OCI-LY7 (cell line): Measurements from ENCODE around the gene KLHL22. TPM values are rescaled to one million over a fixed set of nuclear protein-coding genes. Genes with fewer than 3 reads are reported as not detected.
"Not testable (repeated sequence)": the region's sequence is repeated elsewhere in the genome, so short reads cannot be mapped to it uniquely, and the experiment has no call there.

ENCODE experiments used
- BruUV-seq: library from RNA; stranded (reverse); fragments of 400-500 nt; replicated peaks from 2 replicates; lab custom pipeline; 2021; lab: Mats Ljungman, UMichigan
- CTCF ChIA-PET: fragments of 300-600 bp; sonication (Branson Sonifier 250); formaldehyde crosslinking; loops from one replicate; lab custom pipeline; 2022; ENCODE audit warnings: antibody characterized with exemption; ENCODE audit not compliant: unreplicated experiment; lab: Charles Lee
- POLR2A ChIA-PET: fragments of 300-600 bp; sonication (Branson Sonifier 250); formaldehyde crosslinking; loops from one replicate; lab custom pipeline; 2022; ENCODE audit warnings: antibody characterized with exemption; lab: Charles Lee
- DNase-seq: peaks from one replicate; pipeline ENCODE4 v3.0.0-alpha.2; 2015; ENCODE audit warnings: low spot score
- H2AFZ ChIP-seq: fragments of 200-600 bp; sonication (generic), shearing (Covaris generic); 2 replicates; pipeline ENCODE4 v1.6.1; 2014; ENCODE audit warnings: mild to moderate bottlenecking, antibody characterized with exemption, low read length, moderate library complexity
- H3K27ac ChIP-seq: fragments of 200-600 bp; sonication (generic); 2 replicates; pipeline ENCODE4 v1.5.1; 2014; ENCODE audit warnings: mixed run types, low read depth, mild to moderate bottlenecking, moderate library complexity, low read length, inconsistent platforms; ENCODE audit not compliant: poor library complexity, severe bottlenecking
- H3K36me3 ChIP-seq: fragments of 200-600 bp; sonication (generic); 2 replicates; pipeline ENCODE4 v1.6.1; 2014; ENCODE audit warnings: mild to moderate bottlenecking, antibody characterized with exemption, low read length, moderate library complexity, mixed read lengths; ENCODE audit not compliant: insufficient read depth
- H3K4me1 ChIP-seq: fragments of 200-600 bp; sonication (generic); 2 replicates; pipeline ENCODE4 v1.5.1; 2014; ENCODE audit warnings: mild to moderate bottlenecking, low read length; ENCODE audit not compliant: insufficient read depth, poor library complexity, severe bottlenecking
- H3K4me2 ChIP-seq: fragments of 200-600 bp; sonication (generic); 2 replicates; pipeline ENCODE4 v1.6.1; 2014; ENCODE audit warnings: mild to moderate bottlenecking, low read length
- H3K4me3 ChIP-seq: fragments of 200-600 bp; sonication (generic); 2 replicates; pipeline ENCODE4 v1.5.1; 2014; ENCODE audit warnings: mild to moderate bottlenecking, low read depth, low read length; ENCODE audit not compliant: poor library complexity, severe bottlenecking
- H3K79me2 ChIP-seq: fragments of 200-600 bp; sonication (generic); 2 replicates; pipeline ENCODE4 v1.6.1; 2016; ENCODE audit warnings: low read depth, mild to moderate bottlenecking, low read length, moderate library complexity, mixed read lengths; ENCODE audit not compliant: insufficient read depth
- H3K9me2 ChIP-seq: fragments of 200-600 bp; sonication (generic); 2 replicates; pipeline ENCODE4 v1.6.1; 2016; ENCODE audit warnings: mild to moderate bottlenecking, low read length, mixed read lengths; ENCODE audit not compliant: insufficient read depth
- H3K9me3 ChIP-seq: fragments of 200-600 bp; sonication (generic); 2 replicates; pipeline ENCODE4 v1.6.1; 2014; ENCODE audit warnings: mild to moderate bottlenecking, mixed run types, low read length, mixed read lengths
- H4K20me1 ChIP-seq: fragments of 200-600 bp; sonication (generic); 2 replicates; pipeline ENCODE4 v1.6.1; 2014; ENCODE audit warnings: mild to moderate bottlenecking, antibody characterized with exemption, low read length, moderate library complexity, mixed read lengths; ENCODE audit not compliant: insufficient read depth
- CTCF ChIP-seq: fragments of 200-600 bp; sonication (generic); conservative IDR thresholded peaks from 2 replicates; pipeline ENCODE4 v1.5.1; 2014; ENCODE audit warnings: mild to moderate bottlenecking, antibody characterized with exemption, low read length, moderate library complexity, mixed read lengths
- EZH2phosphoT487 ChIP-seq: fragments of 200-600 bp; sonication (generic); IDR thresholded peaks from 2 replicates; pipeline ENCODE4 v1.6.1; 2018; ENCODE audit warnings: low read depth, borderline replicate concordance, mild to moderate bottlenecking, mixed run types, antibody characterized with exemption, low read length, moderate library complexity, mixed read lengths
- intact Hi-C: fragments of 100-400 bp; cut with micrococcal nuclease; formaldehyde crosslinking; loops from one replicate; pipeline ENCODE4 v1.10.0; 2022; ENCODE audit not compliant: unreplicated experiment
- total RNA-seq, 2 experiments: library from RNA; depleted of rRNA in 1 of 2; stranded (reverse); fragments of >200 nt in 1 of 2; shearing (Covaris generic) in 1 of 2; gene quantifications; 2 replicates each; pipeline ENCODE4 v1.2.3, GENCODE V29; 2014 to 2022

KLHL22 gene
- total RNA-seq, 2 experiments from 2014 or later = 14.8 to 38.1 TPM

- H4K20me1 ChIP-seq = no peaks in the 10 kb centered on the region
- no peaks in the 10 kb centered on the region for H3K36me3 ChIP-seq
- ChIA-PET POLR2A (no interaction called here), CTCF (no interaction called here)
- no peak for TF ChIP-seq CTCF
- no peak for TF ChIP-seq EZH2phosphoT487
- H3K4me3 ChIP-seq = no peak overlapping the region
- no peak overlapping the region for H3K4me2 ChIP-seq
- no peak overlapping the region for H2AFZ ChIP-seq
- H3K4me1 ChIP-seq = peaks cover 6% of the 10 kb centered on the region
- intact Hi-C loops = loop anchor here (10.0 kb wide), 1 partner anchor 298 kb away; the partner anchor contains the start of gene CCDC188
- no peak for DNase-seq
- H3K9me2 ChIP-seq = no peaks in the 10 kb centered on the region
- BruUV-seq = no TSS peak
- H3K27ac ChIP-seq = no peak overlapping the region
- no peaks in the 10 kb centered on the region for H3K79me2 ChIP-seq
- no peaks in the 10 kb centered on the region for H3K9me3 ChIP-seq
Observed at GRCh38 chr22:20453222-20453621, 42.4 kb downstream of the KLHL22 start.

- no peak for DNase-seq
- Histone ChIP-seq H2AFZ (no peak overlapping the region), H3K9me2 (no peaks in the 10 kb centered on the region), H3K79me2 (no peaks in the 10 kb centered on the region), H3K4me2 (no peak overlapping the region), H3K36me3 (no peaks in the 10 kb centered on the region), H3K4me3 (no peak overlapping the region), H3K27ac (no peak overlapping the region), H3K9me3 (no peaks in the 10 kb centered on the region), H3K4me1 (peaks cover 6% of the 10 kb centered on the region), H4K20me1 (no peaks in the 10 kb centered on the region)
- intact Hi-C loops = loop anchor here (10.0 kb wide), 1 partner anchor 297 kb away; the partner anchor contains the start of gene CCDC188
- no peak for TF ChIP-seq EZH2phosphoT487
- TF ChIP-seq CTCF = no peak
- POLR2A ChIA-PET = no interaction called here
- no TSS peak for BruUV-seq
- CTCF ChIA-PET = no interaction called here
Observed at GRCh38 chr22:20451920-20452319, 43.7 kb downstream of the KLHL22 start.

DNA sequence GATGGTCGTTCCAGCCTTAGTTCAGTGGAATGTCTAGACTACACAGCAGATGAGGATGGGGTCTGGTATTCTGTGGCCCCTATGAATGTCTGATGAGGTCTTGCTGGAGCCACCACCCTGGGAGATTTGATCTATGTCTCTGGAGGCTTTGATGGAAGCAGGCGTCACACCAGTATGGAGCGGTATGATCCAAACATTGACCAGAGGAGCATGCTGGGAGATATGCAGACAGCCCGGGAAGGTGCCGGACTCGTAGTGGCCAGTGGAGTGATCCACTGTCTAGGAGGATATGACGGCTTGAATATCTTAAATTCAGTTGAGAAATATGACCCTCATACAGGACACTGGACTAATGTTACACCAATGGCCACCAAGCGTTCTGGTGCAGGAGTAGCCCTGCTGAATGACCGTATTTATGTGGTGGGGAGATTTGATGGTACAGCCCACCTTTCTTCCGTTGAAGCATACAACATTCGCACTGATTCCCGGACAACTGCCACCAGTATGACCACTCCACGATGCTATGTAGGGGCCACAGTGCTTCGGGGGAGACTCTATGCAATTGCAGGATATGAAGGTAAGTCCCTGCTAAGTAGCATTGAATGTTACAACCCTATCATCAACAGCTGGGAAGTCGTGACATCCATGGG lies 44.3 kb downstream of the KLHL22 start:
- H3K9me3 ChIP-seq, H3K36me3 ChIP-seq, H4K20me1 ChIP-seq, CTCF ChIA-PET, H3K4me3 ChIP-seq, POLR2A ChIA-PET, H2AFZ ChIP-seq, H3K9me2 ChIP-seq, DNase-seq, H3K4me1 ChIP-seq, BruUV-seq, H3K4me2 ChIP-seq, H3K79me2 ChIP-seq, H3K27ac ChIP-seq: not testable (repeated sequence)
- intact Hi-C loops = loop anchor here (10.0 kb wide), 1 partner anchor 296 kb away; the partner anchor contains the start of gene CCDC188
